ENCODE data around the gene EEF1B2. TPM values are rescaled to one million over a fixed set of nuclear protein-coding genes. Genes with fewer than 3 reads are reported as not detected.

The EEF1B2 gene
- total and polyA plus RNA-seq, 2 of the 8 experiments (the other 6 are each of a cell fraction or from before 2014, with no cell fraction given), result 504 to 679 TPM

- TF ChIP-seq CHD1 (IDR thresholded peaks at IDR 0.05; ENCODE audit: low read depth, low read length) (no peak), EP300 (IDR thresholded peaks at IDR 0.05; ENCODE audit: borderline replicate concordance in 1 of 2, low read depth in 2 of 2, low read length in 2 of 2) (no peak), RNF2 (IDR thresholded peaks at IDR 0.05; ENCODE audit: borderline replicate concordance, low read depth, low read length, missing control alignments, poor library complexity, severe bottlenecking) (no peak), RBBP5 (IDR thresholded peaks at IDR 0.05; ENCODE audit: borderline replicate concordance, low read depth, low read length) (no peak)
Measured at GRCh38 chr2:206149330-206149729, 10.4 kb upstream of the EEF1B2 start (continued).

All from H1 (cell line).